Ishikawa (cell line): Measurements from ENCODE around the gene TMEM108.

Experiments used
- CEBPB ChIP-seq: IDR thresholded peaks from 2 replicates; pipeline ENCODE4 v1.6.1; 2012
- CREB1 ChIP-seq: IDR thresholded peaks from 2 replicates; pipeline ENCODE4 v1.6.1; 2012; ENCODE audit warnings: low read depth
- EGR1 ChIP-seq: IDR thresholded peaks from 2 replicates; pipeline ENCODE4 v1.6.1; 2012
- EP300 ChIP-seq: IDR thresholded peaks from 2 replicates; pipeline ENCODE4 v1.6.1; 2012; ENCODE audit warnings: borderline replicate concordance
- FOXM1 ChIP-seq: IDR thresholded peaks from 2 replicates; pipeline ENCODE4 v1.6.1; 2012; ENCODE audit warnings: low read depth, borderline replicate concordance
- NFIC ChIP-seq: IDR thresholded peaks from 2 replicates; pipeline ENCODE4 v1.6.1; 2012
- RAD21 ChIP-seq: IDR thresholded peaks from 2 replicates; pipeline ENCODE4 v1.6.1; 2012; ENCODE audit warnings: low read depth
- TAF1 ChIP-seq: IDR thresholded peaks from 2 replicates; pipeline ENCODE4 v1.6.1; 2012; ENCODE audit warnings: low read depth, mild to moderate bottlenecking
- TCF12 ChIP-seq: IDR thresholded peaks from 2 replicates; pipeline ENCODE4 v1.6.1; 2012; ENCODE audit warnings: low read depth
- TEAD4 ChIP-seq: IDR thresholded peaks from 2 replicates; pipeline ENCODE4 v1.6.1; 2012
- YY1 ChIP-seq: IDR thresholded peaks from 2 replicates; pipeline ENCODE4 v1.6.1; 2012; ENCODE audit warnings: low read depth
- ZBTB7A ChIP-seq: IDR thresholded peaks from 2 replicates; pipeline ENCODE4 v1.6.1; 2012; ENCODE audit warnings: low read depth
- TF ChIP-seq, protein P1 (sequence below): IDR thresholded peaks from 2 replicates; pipeline ENCODE4 v1.6.1; 2012
- TF ChIP-seq, protein P2 (sequence below): IDR thresholded peaks from 2 replicates; pipeline ENCODE4 v1.6.1; 2012
- TF ChIP-seq, protein P3 (sequence below): IDR thresholded peaks from 2 replicates; pipeline ENCODE4 v1.6.1; 2012; ENCODE audit warnings: low read depth, mild to moderate bottlenecking

The TMEM108 gene

GRCh38 chr3:133038089-133038730 lies at the start of gene TMEM108:
TMEM108 (plus strand) TSS chr3:133038391.
- TF ChIP-seq ZBTB7A (peak; percentile 81), CEBPB (no peak), TEAD4 (no peak), TAF1 (no peak), CREB1 (no peak), EGR1 (no peak)
- TF ChIP-seq, protein P1, sequence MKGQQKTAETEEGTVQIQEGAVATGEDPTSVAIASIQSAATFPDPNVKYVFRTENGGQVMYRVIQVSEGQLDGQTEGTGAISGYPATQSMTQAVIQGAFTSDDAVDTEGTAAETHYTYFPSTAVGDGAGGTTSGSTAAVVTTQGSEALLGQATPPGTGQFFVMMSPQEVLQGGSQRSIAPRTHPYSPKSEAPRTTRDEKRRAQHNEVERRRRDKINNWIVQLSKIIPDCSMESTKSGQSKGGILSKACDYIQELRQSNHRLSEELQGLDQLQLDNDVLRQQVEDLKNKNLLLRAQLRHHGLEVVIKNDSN, result peak; percentile 98
- TF ChIP-seq, protein P2, sequence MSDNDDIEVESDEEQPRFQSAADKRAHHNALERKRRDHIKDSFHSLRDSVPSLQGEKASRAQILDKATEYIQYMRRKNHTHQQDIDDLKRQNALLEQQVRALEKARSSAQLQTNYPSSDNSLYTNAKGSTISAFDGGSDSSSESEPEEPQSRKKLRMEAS, result peak; percentile 98

DNA sequence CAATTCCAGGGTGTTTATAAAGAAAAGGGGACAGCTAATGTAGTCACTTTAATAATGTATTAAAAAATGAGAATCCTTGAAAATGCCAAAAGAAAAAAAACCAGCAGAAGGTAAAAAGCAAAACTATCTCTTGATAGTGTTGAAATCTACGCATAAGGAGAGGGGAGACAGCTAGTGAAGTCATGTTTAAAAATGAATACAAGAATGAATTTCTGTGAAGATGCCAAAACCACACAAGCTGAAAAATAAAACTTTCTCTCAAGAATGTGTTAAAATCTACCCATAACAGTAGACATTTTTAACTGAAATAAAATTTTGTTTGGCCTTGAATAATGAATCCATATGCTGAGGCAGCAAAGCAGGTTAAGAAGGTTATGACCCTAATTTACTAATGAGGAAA lies 42.2 kb upstream of the TMEM108 start:
- TF ChIP-seq, protein P1, result no peak
- TF ChIP-seq, protein P3, sequence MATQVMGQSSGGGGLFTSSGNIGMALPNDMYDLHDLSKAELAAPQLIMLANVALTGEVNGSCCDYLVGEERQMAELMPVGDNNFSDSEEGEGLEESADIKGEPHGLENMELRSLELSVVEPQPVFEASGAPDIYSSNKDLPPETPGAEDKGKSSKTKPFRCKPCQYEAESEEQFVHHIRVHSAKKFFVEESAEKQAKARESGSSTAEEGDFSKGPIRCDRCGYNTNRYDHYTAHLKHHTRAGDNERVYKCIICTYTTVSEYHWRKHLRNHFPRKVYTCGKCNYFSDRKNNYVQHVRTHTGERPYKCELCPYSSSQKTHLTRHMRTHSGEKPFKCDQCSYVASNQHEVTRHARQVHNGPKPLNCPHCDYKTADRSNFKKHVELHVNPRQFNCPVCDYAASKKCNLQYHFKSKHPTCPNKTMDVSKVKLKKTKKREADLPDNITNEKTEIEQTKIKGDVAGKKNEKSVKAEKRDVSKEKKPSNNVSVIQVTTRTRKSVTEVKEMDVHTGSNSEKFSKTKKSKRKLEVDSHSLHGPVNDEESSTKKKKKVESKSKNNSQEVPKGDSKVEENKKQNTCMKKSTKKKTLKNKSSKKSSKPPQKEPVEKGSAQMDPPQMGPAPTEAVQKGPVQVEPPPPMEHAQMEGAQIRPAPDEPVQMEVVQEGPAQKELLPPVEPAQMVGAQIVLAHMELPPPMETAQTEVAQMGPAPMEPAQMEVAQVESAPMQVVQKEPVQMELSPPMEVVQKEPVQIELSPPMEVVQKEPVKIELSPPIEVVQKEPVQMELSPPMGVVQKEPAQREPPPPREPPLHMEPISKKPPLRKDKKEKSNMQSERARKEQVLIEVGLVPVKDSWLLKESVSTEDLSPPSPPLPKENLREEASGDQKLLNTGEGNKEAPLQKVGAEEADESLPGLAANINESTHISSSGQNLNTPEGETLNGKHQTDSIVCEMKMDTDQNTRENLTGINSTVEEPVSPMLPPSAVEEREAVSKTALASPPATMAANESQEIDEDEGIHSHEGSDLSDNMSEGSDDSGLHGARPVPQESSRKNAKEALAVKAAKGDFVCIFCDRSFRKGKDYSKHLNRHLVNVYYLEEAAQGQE, result no peak
- no peak for TF ChIP-seq RAD21
- TF ChIP-seq ZBTB7A, result no peak
- TF ChIP-seq CEBPB, result no peak
- TF ChIP-seq EP300, result no peak
- TF ChIP-seq CREB1, result no peak
- TF ChIP-seq TEAD4, result no peak
- TF ChIP-seq TCF12, result no peak
- no peak for TF ChIP-seq TAF1

- TF ChIP-seq RAD21, result no peak
- TF ChIP-seq ZBTB7A, result no peak
- no peak for TF ChIP-seq TEAD4
- no peak for TF ChIP-seq TAF1
- TF ChIP-seq YY1, result no peak
- TF ChIP-seq, protein P2, result no peak
- TF ChIP-seq NFIC, result no peak
- no peak for TF ChIP-seq EP300
- TF ChIP-seq, protein P3, result no peak
- no peak for TF ChIP-seq CEBPB
- TF ChIP-seq, protein P1, result no peak
- no peak for TF ChIP-seq EGR1
- TF ChIP-seq FOXM1, result no peak
- TF ChIP-seq TCF12, result no peak
- TF ChIP-seq CREB1, result no peak
Measured at GRCh38 chr3:132997404-132998185, 40.6 kb upstream of the TMEM108 start.

DNA sequence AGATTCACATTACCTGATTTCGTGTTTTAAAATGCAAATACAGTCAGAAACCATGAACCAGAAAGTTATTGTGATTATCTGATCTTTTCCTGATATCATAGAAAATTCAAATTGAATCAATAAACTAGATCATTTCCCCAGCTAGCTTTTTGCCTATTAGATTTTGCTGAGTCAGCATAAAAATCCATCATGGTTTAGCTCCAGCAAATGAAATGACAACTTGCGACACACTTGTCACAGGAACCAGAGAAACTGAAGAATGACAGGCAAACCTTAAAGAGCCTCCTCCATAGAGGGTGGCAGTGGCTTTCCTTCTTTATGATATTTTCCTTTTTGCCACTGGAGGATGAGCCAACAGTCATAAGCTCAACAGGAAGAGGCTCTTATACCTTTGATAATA lies 30.6 kb upstream of the TMEM108 start:
- no peak for TF ChIP-seq EP300
- no peak for TF ChIP-seq TAF1

DNA sequence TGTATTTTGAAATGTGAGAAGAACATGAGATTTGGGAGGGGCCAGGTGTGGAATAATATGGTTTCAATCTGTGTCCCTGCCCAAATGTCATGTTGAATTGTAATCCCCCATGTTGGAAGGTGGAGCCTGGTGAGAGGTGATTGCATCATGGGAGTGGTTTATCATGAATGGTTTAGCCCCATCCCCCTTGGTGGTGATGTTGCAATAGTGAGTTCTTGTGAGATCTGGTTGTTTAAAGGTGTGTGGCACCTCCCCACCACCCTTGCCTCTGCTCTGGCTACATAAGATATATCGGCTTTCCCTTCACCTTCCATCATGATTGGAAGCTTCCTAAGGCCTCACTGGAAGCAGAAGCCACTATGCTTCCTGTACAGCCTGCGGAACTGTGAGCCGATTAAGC lies 23.9 kb upstream of the TMEM108 start:
- TF ChIP-seq CEBPB, result peak; percentile 74; the same call in 1 of the 2 replicates
- TF ChIP-seq NFIC, result no peak
